Stomach (tissue), 4 donors: ENCODE results near the gene FYN.

Experiments used
- CTCF ChIP-seq, 7 experiments: fragments of 450-650 bp in 4 of 7; fragments of 200-600 bp in 3 of 7; sonication (generic) in 3 of 7; IDR thresholded peaks; one replicate each; pipeline ENCODE4 v1.5.1; 2016 to 2019; ENCODE audit warnings: antibody characterized with exemption in 7 of 7, control low read depth in 2 of 7, mild to moderate bottlenecking in 1 of 7
- EP300 ChIP-seq: sonication (generic); formaldehyde crosslinking; IDR thresholded peaks from one replicate; pipeline ENCODE4 v1.6.1; 2017; ENCODE audit warnings: antibody characterized with exemption
- POLR2A ChIP-seq, 4 donors: fragments of 450-650 bp; IDR thresholded peaks; one replicate each; pipeline ENCODE4 v1.6.1; 2016; ENCODE audit warnings: antibody characterized with exemption in 4 of 4, control low read depth in 2 of 4, mild to moderate bottlenecking in 1 of 4, moderate library complexity in 1 of 4

- no peak for TF ChIP-seq EP300
- no peak for TF ChIP-seq CTCF (IDR thresholded peaks at IDR 0.05)
- TF ChIP-seq POLR2A (IDR thresholded peaks at IDR 0.05) = no peak
Observed at GRCh38 chr6:111740506-111740905, 132.7 kb downstream of the FYN start.
